G401.6 (cell line): Measurements from ENCODE around the gene C1GALT1C1L.
"Not testable (repeated sequence)": the region's sequence is repeated elsewhere in the genome, so short reads cannot be mapped to it uniquely, and the experiment has no call there.

Experiments
- FAIRE-seq: peaks from 2 replicates; lab custom pipeline; 2012; peaks lifted over from hg19 to GRCh38; lab: Jason Lieb, UNC

The C1GALT1C1L gene

GRCh38 chr2:43653506-43653905, 22.7 kb downstream of the C1GALT1C1L start:
- FAIRE-seq = no peak

- FAIRE-seq = no peak
These were observed 27.1 kb downstream of the C1GALT1C1L start for GRCh38 chr2:43648994-43649701.

- FAIRE-seq = no peak
These were observed 32.5 kb downstream of the C1GALT1C1L start for GRCh38 chr2:43643680-43644079.

GRCh38 chr2:43642363-43642762, 33.9 kb downstream of the C1GALT1C1L start:
- no peak for FAIRE-seq

- FAIRE-seq = no peak
These were observed 39.0 kb downstream of the C1GALT1C1L start, which contains the start of gene PLEKHH2 for GRCh38 chr2:43637030-43637803. Gene PLEKHH2, plus strand, starts transcription at chr2:43637260. Its CDS starts 7,414 bp downstream, at chr2:43644674.

GRCh38 chr2:43636621-43637020, 39.6 kb downstream of the C1GALT1C1L start:
- no peak for FAIRE-seq

- not testable (repeated sequence) for FAIRE-seq
These were observed 40.1 kb downstream of the C1GALT1C1L start for GRCh38 chr2:43636153-43636552.

- FAIRE-seq = no peak
These were observed 41.5 kb downstream of the C1GALT1C1L start for GRCh38 chr2:43634604-43635306.

- FAIRE-seq = no peak
These were observed 44.5 kb downstream of the C1GALT1C1L start for GRCh38 chr2:43631618-43632317.
